NOMO-1 treated with dmso at 0.1 percent for 144 hours (cell line): ENCODE measurements around the gene DENND4A.
A peak's percentile ranks its signal among the peaks of the same experiment; 100 is the strongest.
"Not testable (repeated sequence)": the region's sequence is repeated elsewhere in the genome, so short reads cannot be mapped to it uniquely, and the experiment has no call there.

Experiments
- DNase-seq: peaks from one replicate; lab custom pipeline; 2025; ENCODE audit not compliant: unreplicated experiment; lab: John Stamatoyannopoulos, UW

The DENND4A gene

GRCh38 chr15:65639509-65639908 lies 152.6 kb downstream of the DENND4A start:
- no peak for DNase-seq

- peak; percentile 80 for DNase-seq
Measured at GRCh38 chr15:65638681-65639089, 153.4 kb downstream of the DENND4A start.

- no peak for DNase-seq
Measured at GRCh38 chr15:65638109-65638508, 154.0 kb downstream of the DENND4A start.

- DNase-seq = no peak
Measured at GRCh38 chr15:65634356-65634755, 157.7 kb downstream of the DENND4A start.

GRCh38 chr15:65633752-65634151 lies 158.3 kb downstream of the DENND4A start:
- DNase-seq = no peak

GRCh38 chr15:65632780-65633375 lies 159.2 kb downstream of the DENND4A start:
- DNase-seq = no peak

GRCh38 chr15:65631503-65631902 lies 160.6 kb downstream of the DENND4A start:
- no peak for DNase-seq

- no peak for DNase-seq
Measured at GRCh38 chr15:65630760-65631159, 161.3 kb downstream of the DENND4A start.

- DNase-seq = no peak
Measured at GRCh38 chr15:65629548-65629947, 162.5 kb downstream of the DENND4A start.

- no peak for DNase-seq
Measured at GRCh38 chr15:65626856-65627255, 165.2 kb downstream of the DENND4A start.

- no peak for DNase-seq
Measured at GRCh38 chr15:65623103-65623502, 169.0 kb downstream of the DENND4A start.

- DNase-seq = no peak
Measured at GRCh38 chr15:65621638-65622037, 170.5 kb downstream of the DENND4A start, which contains the start of gene SLC24A1. Gene SLC24A1 (plus strand): TSS chr15:65621938. CDS start chr15:65624081, 2,143 bp downstream.

- no peak for DNase-seq
Measured at GRCh38 chr15:65620833-65621232, 171.3 kb downstream of the DENND4A start.

GRCh38 chr15:65619626-65620290 lies 172.3 kb downstream of the DENND4A start:
- no peak for DNase-seq

GRCh38 chr15:65618560-65619109 lies 173.5 kb downstream of the DENND4A start:
- DNase-seq = no peak

GRCh38 chr15:65615887-65616286 lies 176.2 kb downstream of the DENND4A start:
- DNase-seq = not testable (repeated sequence)

- no peak for DNase-seq
Measured at GRCh38 chr15:65612949-65613744, 178.9 kb downstream of the DENND4A start.

- DNase-seq = no peak
Measured at GRCh38 chr15:65612616-65612946, 179.5 kb downstream of the DENND4A start.

GRCh38 chr15:65611888-65612615 lies 180.0 kb downstream of the DENND4A start:
- no peak for DNase-seq

- peak; percentile 94 for DNase-seq
Measured at GRCh38 chr15:65610871-65611718, 181.0 kb downstream of the DENND4A start, which contains the start of gene INTS14. Gene INTS14 (minus strand): TSS chr15:65611131. CDS start chr15:65607380, 3,751 bp downstream.
